Activated CD8-positive, alpha-beta memory T cell treated with anti-CD3 and anti-CD28 coated beads, Interleukin-2, amount 50 U/mL, for 48 hours (primary cell): Measurements from ENCODE around the gene COL7A1.
"Not testable (repeated sequence)": the region's sequence is repeated elsewhere in the genome, so short reads cannot be mapped to it uniquely, and the experiment has no call there.

Experiments used
- DNase-seq: peaks from one replicate; pipeline ENCODE4 v3.0.0-alpha.2; 2020

Gene COL7A1

DNA sequence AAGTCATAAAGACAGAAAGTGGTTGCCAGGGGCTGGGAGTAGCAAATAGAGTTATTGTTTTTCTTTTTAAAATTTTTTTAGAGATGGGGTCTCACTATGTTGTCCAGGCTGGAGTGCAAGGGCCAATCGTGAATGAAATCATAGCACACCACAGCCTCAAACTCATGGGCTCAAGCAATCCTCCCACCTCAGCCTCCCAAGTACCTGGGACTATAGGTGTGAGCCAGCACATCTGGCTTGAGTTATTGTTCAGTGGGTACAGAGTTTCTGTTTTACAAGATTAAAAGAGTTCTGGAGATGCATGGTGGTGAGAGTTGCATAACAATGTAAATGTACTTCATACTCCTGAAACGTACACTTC is 62.2 kb downstream of the COL7A1 start:
- DNase-seq: no peak

DNA sequence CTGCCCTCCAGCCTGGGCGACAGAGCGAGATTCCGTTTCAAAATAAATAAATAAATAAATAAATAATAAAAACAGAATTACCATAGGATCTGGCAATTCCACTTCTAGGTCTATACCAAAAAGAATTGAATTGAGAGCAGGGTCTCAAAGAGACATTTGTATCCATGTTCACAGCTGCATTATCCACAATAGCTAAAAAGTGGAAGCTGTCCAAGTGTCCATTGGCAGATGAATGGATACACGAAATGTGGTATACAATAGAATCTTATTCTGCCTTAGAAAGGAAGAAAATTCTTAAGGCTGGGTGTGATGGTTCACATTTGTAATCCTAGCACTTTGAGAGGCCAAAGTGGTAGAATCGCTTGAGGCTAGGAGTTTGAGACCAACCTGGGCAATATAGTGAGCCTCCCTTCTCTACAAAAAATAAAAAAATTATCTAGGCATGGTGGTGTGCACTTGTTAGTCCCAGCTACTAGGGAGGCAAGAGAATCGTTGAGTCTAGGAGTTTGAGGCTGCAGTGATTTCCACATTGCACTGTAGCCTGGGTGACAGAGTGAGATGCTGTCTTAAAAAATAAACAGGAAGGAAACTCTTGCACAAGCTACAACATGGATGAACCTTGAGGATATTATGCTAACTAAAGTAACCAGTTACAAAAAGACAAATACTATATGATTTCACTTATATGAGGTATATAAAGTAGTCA is 62.7 kb downstream of the COL7A1 start:
- DNase-seq: no peak

DNA sequence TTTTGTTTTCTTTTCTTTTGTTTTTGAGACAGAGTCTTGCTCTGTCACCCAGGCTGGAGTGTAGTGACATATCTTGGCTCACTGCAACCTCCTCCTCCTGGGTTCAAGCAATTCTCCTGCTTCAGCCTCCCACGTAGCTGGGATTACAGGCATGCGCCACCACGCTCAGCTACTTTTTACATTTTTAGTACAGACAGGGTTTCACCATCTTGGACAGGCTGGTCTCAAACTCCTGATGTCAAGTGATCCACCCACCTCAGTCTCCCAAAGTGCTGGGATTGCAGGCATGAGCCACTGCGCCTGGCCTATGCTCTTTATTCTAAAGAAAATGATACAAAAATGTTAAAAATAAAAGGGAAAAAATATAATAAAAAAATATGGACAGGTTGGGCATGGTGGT is 64.4 kb downstream of the COL7A1 start:
- DNase-seq: not testable (repeated sequence)

DNA sequence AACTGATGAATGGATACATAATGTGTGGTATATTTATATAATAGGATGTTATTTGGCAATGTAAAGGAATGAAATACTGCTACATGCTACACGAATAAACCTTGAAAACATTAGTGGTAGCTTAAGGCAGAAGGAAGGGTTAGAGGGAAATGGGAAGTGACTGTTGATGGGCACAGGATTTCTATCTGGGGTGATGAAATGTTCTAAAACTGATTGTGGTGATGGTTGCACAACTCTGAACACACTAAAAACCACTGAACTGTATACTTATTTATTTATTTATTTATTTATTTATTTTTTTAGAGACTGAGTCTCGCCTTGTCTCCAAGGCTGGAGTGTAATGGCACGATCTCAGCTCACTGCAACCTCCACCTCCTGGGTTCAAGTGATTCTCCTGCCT is 66.4 kb downstream of the COL7A1 start:
- no peak for DNase-seq

DNA sequence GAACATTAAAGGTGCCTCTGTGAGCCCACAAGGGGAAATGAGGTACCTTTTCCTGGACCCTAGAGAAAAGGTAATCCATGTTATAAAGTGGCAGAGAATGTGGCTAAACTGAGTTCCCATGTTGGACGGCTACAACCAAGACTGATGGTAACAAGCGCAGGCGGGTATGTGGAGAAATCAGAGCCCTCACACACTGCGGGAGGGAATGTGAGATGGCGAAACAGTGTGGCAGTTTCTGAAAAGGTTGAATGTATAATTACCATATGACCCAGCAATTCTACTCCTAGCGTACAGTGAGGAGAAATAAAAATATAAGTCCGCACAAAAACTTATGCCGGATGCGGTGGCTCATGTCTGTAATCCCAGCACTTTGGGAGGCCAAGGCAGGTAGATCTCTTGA is 67.1 kb downstream of the COL7A1 start:
- DNase-seq: no peak

DNA sequence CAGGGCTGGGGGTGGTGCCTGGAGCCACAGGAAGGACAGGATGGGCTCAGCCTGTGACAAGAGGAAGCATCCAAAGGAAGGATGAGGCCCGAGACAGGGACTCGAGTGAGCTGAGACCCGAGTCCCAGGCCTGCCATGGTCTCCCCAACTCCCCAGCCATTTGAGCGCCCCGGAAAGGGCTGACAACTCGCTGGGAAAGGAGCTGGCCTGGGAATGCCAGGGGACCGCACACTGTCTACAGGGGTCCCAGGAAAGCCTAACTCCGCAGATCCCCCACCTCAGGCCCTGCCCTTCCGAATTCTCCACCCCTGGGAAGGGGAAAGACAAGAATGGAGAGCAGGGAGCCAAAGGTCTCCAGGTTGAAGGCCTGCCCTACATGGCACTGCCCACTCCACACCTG is 70.2 kb downstream of the COL7A1 start:
- DNase-seq: no peak

DNA sequence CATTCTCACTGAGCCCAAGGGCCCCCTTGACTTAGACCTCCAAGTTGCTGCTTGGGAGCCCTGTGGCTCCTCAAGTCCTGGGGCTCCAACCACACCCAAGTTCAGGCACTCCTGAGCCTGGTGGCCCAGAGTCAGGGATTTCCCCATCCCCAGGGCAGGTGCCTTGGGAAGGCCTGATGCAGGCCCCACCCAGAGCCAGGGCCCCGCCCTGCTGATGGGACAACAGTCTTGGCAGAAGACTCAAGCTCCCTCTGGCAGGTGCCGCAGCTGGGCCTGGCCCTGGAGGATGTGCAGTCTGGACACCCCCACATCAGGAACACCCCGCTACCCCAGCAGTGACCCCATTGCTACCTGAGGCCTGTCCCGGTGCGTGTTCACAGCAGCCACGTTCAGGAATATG is 73.5 kb downstream of the COL7A1 start:
- DNase-seq: no peak

DNA sequence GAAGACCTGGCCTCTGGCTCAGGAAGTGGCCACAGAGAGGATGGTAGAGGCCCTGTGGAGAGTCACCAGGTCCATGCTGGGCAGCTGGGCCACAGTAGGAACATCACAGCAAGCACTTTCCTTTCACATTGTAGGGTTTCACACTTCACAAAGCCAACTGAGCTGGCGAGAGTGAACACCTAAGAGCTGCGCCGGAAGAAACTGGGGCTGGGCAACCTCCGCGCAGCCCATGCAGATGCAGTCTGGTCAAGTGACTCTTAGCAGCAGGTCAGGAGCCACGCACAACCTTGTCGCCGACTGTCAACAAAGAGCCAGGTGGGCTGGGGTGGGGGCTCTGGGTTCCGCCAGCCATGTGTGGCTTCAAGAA is 75.9 kb downstream of the COL7A1 start:
- DNase-seq: no peak

DNA sequence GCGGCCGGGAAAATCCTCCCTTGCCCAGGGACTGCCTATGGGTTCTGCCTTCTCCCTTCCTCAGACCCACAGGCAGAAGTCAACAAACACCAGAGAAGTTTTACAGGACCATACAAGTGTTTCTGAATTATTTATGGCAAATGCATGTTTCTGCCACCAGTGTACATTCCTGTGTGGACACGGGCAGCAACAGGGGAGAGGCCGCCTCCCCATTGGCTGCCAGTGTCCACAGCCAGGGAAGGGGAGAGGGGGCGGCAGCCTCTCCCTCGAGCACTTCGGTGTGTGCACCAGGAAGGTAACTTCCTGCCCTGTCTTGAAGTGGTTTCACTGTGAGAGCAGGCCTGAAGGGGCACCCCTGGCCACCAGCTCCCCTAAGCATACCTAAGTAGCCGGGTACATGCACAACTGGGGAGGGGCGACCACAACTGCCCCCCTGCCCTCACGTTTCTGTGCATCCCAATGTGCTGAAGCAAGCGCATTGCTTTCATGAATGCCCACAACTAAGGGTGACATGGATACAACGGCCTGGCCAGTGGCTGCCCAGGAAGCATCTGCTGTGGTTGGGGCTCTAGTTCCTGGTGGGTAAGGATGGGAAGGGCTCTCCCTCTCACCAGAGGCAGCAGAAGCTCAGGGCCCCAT is 76.4 kb downstream of the COL7A1 start:
- no peak for DNase-seq

DNA sequence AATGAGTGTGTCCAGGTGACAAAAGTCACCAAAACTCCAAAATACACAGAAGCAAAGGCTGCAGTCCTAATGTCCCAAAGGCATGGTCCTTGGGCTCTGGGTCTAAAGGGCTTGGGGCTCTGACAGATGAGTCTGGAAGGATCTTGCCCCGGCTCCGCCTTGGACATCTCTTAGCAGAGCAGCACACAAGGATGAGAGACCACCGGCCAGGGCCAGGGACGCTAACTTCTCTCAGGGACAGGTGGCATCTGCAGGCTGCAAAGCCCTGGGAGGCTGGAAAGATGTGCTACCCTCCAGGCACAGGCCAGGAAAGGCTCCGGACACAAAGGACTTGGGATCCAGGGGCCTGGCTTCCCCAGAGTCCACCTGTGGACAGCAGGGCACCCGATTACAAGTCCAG is 77.1 kb downstream of the COL7A1 start:
- no peak for DNase-seq

DNA sequence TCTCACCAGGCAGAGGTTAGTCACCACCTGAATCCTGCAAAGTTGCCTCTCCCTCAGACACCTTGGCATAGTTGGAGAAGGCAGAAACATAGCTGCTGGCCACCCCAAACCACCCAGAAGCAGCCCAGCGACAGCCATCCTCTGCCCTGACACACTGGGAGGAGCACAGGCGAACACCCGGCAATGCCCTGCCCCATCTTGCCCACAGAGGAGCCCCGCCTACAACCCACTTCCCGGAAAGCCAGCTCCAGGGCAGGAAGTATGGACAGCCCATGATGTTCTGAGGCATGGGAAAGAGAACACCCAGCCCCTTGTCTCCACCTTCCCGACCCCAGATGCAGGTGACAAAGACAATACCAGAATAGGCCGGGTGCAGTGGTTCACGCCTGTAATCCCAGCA is 78.6 kb downstream of the COL7A1 start:
- no peak for DNase-seq

DNA sequence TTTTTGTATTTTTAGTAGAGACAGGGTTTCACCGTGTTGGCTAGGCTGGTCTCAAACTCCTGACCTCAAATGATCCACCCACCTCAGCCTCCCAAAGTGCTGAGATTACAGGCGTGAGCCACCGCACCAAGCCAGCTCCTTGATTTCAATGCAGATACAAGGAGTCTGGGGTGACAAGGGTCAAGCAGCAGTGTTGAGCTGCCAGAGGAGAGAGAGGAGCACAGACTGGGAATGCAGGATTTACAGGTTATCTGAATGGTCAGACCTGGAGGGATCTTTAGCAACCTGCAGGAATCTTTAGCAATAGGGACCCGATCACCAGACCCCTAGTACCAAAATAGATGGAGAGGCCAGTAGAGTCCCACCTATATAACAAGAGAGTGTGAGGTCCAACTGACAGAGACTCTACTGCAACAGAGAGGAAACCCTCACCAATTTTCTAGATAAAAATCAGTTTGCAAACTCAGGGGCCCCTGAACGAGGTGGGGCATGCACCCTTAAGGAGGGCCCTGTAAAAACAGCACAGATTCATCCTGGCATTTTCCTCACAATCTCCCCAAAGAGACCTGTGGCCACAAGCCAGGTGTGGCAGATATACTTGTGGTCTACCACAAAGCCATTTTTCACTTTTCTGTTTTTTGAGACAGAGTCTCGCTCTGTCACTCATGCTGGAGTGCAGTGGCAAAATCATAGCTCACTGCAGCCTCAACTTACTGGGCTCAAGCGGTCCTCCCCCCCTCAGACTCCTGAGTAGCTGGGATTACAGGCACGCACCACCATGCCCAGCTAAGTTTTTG is 80.5 kb downstream of the COL7A1 start:
- no peak for DNase-seq
